Upper lobe of right lung (tissue), 1 donor: ENCODE measurements around the gene CNPY1. TPM values are rescaled to one million over a fixed set of nuclear protein-coding genes. Genes with fewer than 3 reads are reported as not detected.

Source experiments
- ATAC-seq: fragments of 200-7000 bp; cut with Tn5 transposase; one replicate; pipeline ENCODE4 v1.9.1; 2020; ENCODE audit warnings: mild to moderate bottlenecking, moderate library complexity
- DNase-seq: peaks from one replicate; pipeline ENCODE4 v3.0.0-alpha.2; 2020
- H3K27ac ChIP-seq: fragments of 200-600 bp; one replicate; pipeline ENCODE4 v1.8.0; 2022
- H3K27me3 ChIP-seq: fragments of 200-600 bp; one replicate; pipeline ENCODE4 v1.8.0; 2022; ENCODE audit warnings: mild to moderate bottlenecking
- H3K36me3 ChIP-seq: fragments of 200-600 bp; one replicate; pipeline ENCODE4 v1.8.0; 2022
- H3K4me1 ChIP-seq: fragments of 200-600 bp; one replicate; pipeline ENCODE4 v1.8.0; 2022
- H3K4me3 ChIP-seq: fragments of 200-600 bp; one replicate; pipeline ENCODE4 v1.8.0; 2022; ENCODE audit warnings: mild to moderate bottlenecking
- H3K9me3 ChIP-seq: fragments of 200-600 bp; one replicate; pipeline ENCODE4 v1.8.0; 2022
- intact Hi-C: fragments of 100-400 bp; cut with DNase I; formaldehyde crosslinking; loops from one replicate; pipeline ENCODE4 v1.11.0; 2022
- total RNA-seq: library from RNA; stranded (reverse); fragmentation: NEBNext Ultra II Directional; extraction: Animal tissue kit (Norgen Biotek cat#: 25700); gene quantifications from one replicate; pipeline ENCODE4 v1.2.1, GENCODE V29; 2021
- TF ChIP-seq, protein P1 (sequence below): fragments of 200-600 bp; IDR thresholded peaks from one replicate; pipeline ENCODE4 v1.8.0; 2022; ENCODE audit warnings: antibody characterized with exemption
- donor health status: DM: no; HTN: yes; CAD: no; lungs with severe emphysema.

The CNPY1 gene
- total RNA-seq, 1 donor from 2014 or later: not detected

DNA sequence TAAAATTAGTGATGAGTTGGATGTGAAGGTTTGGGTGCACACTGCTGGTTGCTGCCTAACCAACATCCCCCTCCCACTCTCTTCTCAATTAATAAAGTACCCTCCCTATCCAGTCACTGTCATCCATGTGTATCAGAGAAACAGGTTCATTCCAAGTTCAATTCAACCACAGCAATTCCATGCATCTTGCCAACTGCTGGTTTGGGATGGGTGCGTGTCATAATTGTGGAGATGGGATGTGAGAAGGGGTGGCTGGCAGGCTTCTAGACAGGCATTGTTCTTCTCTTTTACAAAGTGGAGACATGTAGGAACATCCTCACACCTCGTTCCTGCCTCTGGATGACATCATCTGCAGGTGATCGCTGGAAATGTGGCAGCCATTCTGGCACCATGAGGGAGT is 7.5 kb upstream of the CNPY1 start:
- no peak overlapping the region for H3K4me3 ChIP-seq
- no peaks in the 10 kb centered on the region for H3K36me3 ChIP-seq
- no peak overlapping the region for H3K27ac ChIP-seq
- TF ChIP-seq, protein P1, sequence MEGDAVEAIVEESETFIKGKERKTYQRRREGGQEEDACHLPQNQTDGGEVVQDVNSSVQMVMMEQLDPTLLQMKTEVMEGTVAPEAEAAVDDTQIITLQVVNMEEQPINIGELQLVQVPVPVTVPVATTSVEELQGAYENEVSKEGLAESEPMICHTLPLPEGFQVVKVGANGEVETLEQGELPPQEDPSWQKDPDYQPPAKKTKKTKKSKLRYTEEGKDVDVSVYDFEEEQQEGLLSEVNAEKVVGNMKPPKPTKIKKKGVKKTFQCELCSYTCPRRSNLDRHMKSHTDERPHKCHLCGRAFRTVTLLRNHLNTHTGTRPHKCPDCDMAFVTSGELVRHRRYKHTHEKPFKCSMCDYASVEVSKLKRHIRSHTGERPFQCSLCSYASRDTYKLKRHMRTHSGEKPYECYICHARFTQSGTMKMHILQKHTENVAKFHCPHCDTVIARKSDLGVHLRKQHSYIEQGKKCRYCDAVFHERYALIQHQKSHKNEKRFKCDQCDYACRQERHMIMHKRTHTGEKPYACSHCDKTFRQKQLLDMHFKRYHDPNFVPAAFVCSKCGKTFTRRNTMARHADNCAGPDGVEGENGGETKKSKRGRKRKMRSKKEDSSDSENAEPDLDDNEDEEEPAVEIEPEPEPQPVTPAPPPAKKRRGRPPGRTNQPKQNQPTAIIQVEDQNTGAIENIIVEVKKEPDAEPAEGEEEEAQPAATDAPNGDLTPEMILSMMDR: no peak
- DNase-seq (no peak), ATAC-seq (no peak)
- H3K4me1 ChIP-seq: no peaks in the 10 kb centered on the region
- no peaks in the 10 kb centered on the region for H3K27me3 ChIP-seq
- intact Hi-C loops: no loop called here
- no peaks in the 10 kb centered on the region for H3K9me3 ChIP-seq

DNA sequence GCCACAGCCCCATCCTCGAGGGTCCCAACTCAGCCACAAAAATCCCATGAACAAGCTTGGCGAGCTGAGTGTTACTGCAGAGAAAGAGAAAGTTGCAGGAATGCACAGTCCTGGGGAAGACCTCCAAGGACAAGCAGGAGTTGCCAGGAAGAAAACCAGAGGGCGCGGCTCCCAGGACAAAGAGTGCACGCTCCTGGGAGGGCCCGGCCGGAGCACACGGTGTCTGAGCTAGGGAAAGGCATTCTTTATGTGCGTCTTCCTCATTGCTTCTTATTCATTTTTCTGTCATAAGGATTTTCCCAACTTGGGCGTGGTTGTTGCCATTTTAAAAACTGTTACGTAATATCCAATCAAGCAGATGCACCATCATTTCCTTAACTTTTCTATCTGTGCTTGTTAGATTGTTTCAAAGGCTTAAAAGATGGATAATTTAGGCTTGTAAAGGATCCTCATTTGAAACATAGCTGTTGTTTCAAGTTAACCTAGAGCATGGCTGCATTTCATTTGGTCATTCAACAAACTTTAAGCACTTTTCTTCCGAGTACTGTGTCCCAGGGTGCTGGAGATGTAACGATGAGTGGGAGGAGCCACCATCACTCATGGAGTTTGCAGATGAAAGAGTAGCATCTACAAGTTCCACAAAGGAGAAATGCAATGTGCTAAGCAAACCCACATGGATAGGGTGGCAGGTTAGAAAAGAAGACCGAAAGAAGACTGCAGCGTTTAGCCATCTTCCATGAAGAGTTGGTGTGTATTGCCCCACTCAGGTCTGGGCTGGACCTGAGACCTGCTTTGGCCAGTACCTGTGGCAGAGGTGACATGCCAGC is 5.6 kb upstream of the CNPY1 start:
- no peaks in the 10 kb centered on the region for H3K9me3 ChIP-seq
- no peaks in the 10 kb centered on the region for H3K36me3 ChIP-seq
- DNase-seq (no peak), ATAC-seq (no peak)
- H3K4me3 ChIP-seq: no peak overlapping the region
- TF ChIP-seq, protein P1: no peak
- no peaks in the 10 kb centered on the region for H3K4me1 ChIP-seq
- no peaks in the 10 kb centered on the region for H3K27me3 ChIP-seq
- H3K27ac ChIP-seq: no peak overlapping the region
- intact Hi-C loops: no loop called here

DNA sequence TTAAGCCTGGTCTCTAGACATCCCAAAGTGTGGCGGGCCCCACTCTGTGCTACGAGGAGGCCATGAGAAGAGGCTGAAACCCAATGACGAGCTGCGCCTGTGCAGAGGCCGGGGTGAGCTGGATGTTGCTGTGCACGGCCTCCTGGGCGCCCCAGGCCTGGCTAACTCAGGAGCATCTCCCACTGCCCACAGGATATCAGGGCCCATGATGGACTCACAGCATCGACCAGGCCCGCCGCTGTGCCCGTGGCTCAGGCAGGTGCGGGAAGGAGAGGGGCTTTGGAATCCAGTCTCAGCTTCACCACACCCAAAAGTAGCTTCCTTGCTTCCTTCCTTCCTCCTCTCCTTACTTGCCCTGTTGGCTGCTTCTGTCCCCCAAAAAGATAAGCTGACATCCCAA is 4.6 kb upstream of the CNPY1 start:
- Histone ChIP-seq H3K27ac (no peak overlapping the region), H3K36me3 (no peaks in the 10 kb centered on the region), H3K27me3 (no peaks in the 10 kb centered on the region), H3K4me3 (no peak overlapping the region), H3K9me3 (no peaks in the 10 kb centered on the region), H3K4me1 (no peaks in the 10 kb centered on the region)
- TF ChIP-seq, protein P1: no peak
- DNase-seq (no peak), ATAC-seq (no peak)
- intact Hi-C loops: no loop called here

DNA sequence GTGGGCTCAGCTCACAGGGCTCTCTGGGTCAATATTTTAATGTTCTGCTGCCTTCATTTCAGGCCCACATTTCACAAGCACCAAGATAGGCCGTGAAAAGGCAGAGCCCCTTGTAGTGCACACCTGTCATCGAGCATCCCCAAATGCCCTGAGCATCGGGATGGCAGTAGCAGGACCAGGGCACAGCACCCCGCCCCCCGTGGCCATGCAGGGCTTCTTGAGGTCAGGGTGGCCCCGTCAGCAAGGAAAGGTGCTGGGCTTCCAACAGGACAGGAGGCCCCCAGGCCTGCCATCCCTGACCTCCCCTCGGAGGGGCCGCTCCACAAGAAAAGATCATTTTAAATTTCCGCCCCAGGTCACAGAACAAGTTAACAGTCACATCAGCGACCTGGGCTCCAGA is 2.9 kb upstream of the CNPY1 start:
- no peak overlapping the region for H3K4me3 ChIP-seq
- no peaks in the 10 kb centered on the region for H3K27me3 ChIP-seq
- DNase-seq (no peak), ATAC-seq (no peak)
- H3K36me3 ChIP-seq: no peaks in the 10 kb centered on the region
- H3K27ac ChIP-seq: no peak overlapping the region
- TF ChIP-seq, protein P1: no peak
- intact Hi-C loops: no loop called here
- no peaks in the 10 kb centered on the region for H3K9me3 ChIP-seq
- no peaks in the 10 kb centered on the region for H3K4me1 ChIP-seq

DNA sequence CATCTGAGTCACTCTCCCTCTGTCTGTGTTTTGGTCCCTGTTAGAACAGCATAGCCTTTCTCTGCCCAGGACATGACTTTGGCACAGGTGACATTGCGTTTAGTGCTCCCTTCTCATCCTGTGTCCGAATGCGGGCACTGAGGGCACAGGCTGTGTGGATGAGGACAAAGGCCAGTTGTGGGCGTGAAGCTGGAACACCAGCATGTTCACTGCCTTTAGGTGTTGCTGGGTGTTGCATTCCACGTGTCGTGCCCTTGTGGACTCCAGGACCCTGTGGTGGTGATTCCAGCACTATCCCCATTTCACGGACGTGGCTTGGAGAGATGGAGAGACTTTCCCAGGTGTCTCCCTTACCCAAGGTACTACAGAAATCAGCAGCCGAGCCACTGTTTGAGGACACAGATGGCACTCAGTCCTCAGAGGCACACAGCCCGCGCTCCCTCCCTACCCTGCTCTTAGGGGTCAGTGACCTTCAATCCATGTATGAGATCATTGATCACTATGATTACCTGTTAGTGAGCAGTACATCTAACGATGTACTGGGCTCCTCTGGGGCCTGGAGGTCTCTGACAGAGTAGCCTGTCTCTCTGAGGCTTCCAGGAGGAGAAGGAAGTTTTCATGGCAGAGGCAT is 917 bp upstream of the CNPY1 start:
- DNase-seq (no peak), ATAC-seq (no peak)
- Histone ChIP-seq H3K4me1 (no peaks in the 10 kb centered on the region), H3K9me3 (no peaks in the 10 kb centered on the region), H3K27me3 (no peaks in the 10 kb centered on the region), H3K4me3 (no peak overlapping the region), H3K27ac (no peak overlapping the region), H3K36me3 (no peaks in the 10 kb centered on the region)
- TF ChIP-seq, protein P1: no peak
- intact Hi-C loops: no loop called here
